ENCODE data around the gene GIPC1.

DNA sequence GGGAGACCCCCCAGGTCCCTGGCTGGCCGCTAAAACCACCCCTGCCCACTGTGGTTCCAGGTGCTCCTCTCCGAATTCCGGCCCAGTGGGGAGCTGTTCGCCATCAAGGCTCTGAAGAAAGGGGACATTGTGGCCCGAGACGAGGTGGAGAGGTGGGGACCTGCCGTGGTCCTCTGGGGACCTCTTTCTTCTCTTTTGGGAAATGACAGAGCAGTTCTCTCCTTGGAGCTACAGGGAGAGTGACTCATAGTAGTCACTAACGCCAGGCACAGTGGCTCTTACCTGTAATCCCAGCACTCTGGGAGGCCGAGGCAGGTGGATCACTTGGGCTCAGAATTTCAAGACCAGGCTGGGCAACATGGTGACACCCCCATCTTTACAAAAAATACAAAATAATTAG, 28.1 kb downstream of the GIPC1 start:
- TF ChIP-seq, protein P1, sequence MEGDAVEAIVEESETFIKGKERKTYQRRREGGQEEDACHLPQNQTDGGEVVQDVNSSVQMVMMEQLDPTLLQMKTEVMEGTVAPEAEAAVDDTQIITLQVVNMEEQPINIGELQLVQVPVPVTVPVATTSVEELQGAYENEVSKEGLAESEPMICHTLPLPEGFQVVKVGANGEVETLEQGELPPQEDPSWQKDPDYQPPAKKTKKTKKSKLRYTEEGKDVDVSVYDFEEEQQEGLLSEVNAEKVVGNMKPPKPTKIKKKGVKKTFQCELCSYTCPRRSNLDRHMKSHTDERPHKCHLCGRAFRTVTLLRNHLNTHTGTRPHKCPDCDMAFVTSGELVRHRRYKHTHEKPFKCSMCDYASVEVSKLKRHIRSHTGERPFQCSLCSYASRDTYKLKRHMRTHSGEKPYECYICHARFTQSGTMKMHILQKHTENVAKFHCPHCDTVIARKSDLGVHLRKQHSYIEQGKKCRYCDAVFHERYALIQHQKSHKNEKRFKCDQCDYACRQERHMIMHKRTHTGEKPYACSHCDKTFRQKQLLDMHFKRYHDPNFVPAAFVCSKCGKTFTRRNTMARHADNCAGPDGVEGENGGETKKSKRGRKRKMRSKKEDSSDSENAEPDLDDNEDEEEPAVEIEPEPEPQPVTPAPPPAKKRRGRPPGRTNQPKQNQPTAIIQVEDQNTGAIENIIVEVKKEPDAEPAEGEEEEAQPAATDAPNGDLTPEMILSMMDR (IDR thresholded peaks at IDR 0.05), result no peak
- no peak for TF ChIP-seq POLR2A (IDR thresholded peaks at IDR 0.05)

All from right lobe of liver (tissue), 4 donors.